ENCODE data around the gene SMLR1.

The SMLR1 gene

DNA sequence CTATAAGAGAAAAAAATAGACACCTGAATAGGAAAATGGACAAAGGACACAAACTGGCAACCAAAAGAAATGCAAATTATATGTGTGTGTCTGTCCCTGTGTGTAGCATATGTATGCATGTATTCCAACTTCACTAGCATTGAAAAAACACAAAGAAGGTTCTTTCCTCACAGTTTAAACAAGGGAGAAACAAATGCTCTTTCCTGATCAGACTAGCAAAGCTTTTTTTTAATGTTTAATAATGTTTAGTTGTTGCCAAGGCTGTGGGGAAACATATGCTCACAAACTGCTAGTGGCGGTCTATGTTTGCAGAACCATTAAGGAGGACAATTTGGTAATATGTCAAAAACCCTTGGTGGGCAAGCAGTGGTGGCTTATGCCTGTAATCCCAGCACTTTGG, 22.4 kb downstream of the SMLR1 start:
- no peak for DNase-seq

DNA sequence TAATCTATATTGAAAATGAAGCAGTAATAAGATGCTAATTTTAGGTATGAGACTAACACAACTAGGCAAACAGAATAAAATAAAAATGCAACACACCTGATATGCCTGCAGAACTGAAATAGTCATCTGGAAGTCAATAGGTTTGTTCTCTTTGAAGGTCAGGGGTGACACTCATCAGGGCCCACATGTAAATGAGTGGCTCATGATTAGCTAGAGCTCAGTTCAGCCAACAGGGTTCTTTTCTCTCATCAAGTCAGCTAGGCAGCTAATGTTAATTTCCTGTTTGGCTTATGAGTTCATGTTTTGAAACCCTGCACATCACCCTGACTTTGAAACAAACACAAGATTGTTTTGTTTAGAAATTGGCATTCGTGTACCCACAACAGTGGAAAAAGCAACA, 23.8 kb downstream of the SMLR1 start:
- no peak for DNase-seq

DNA sequence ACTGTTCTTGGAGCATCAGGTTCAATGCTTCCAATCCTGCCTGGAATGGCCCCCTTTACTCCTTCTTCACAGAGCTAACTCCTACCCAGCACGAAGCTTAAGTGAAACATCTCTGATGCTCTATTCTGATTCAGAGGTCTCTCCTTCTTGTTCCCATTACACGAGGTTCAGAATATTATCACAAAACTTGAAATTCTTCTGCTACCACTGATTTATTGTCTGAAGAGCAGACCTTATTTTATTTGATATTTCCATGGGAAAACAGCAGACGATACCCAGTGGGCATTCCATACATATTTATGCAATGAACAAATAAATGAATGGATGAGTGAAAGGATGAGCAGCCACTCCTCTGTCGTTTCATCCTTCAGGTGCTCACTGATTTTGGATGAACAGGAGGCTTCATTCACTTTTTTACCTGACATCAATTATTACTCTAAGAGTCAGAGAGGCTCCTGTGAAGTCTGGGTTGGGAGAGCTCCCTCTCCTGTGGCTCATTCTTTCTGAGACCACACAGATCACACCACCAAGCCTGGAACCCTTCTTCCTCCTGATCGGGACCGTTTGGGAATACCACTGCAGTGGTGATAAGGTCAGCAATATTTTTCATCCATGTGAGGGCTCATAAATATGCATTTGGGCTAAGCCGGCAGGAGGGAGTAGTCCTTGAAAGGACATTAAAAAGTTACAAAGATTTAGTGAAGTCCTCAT, 25.8 kb downstream of the SMLR1 start:
- DNase-seq = no peak

DNA sequence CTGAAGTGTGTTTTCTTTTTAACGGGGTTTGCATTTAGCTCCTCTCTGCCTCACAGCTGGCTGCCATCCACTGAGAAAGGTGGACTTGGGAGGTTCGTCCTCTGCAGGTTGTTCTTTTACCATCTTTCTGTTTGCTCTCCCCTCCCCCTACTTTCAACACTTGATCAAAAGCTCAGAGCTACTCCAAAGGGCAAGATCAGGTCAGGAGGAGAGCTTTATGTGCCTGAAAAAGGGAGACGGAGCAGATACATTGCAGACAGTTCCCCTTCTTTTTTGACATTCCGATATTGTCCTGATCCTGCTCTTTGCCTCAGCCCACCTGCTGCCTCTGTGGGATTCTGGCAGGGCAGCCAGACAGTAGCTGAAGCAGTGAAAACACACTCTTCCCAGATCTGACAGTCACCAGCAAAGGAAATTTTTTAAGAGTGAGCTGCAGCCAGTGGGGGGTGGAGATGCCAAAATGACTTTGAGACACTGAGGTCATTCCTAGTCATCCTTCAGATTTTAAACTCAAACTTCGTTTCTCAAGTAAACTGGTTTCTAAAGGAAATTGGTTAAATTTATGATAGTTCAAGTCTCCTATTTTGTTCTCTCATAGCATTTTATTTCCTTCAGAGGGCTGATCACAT, 26.5 kb downstream of the SMLR1 start:
- DNase-seq = no peak

DNA sequence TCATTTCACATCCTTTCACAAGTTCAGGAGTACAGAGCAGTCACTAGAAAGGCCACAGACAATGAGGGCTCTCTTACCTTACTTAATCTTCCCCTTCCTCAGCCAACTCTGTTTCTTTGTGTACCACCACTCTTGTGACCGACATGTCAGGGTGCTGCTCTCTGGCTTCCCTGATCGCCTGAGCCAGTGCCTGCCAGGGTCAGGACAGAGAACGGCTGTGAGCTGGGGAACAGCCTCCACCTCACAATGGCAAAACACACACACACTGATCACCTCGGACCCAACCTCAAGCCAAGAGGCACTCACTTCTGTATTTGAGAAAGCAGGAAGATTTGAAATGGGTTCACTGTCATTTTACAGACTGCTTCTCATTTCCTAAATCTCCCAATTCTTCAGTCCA, 30.8 kb downstream of the SMLR1 start:
- no peak for DNase-seq

DNA sequence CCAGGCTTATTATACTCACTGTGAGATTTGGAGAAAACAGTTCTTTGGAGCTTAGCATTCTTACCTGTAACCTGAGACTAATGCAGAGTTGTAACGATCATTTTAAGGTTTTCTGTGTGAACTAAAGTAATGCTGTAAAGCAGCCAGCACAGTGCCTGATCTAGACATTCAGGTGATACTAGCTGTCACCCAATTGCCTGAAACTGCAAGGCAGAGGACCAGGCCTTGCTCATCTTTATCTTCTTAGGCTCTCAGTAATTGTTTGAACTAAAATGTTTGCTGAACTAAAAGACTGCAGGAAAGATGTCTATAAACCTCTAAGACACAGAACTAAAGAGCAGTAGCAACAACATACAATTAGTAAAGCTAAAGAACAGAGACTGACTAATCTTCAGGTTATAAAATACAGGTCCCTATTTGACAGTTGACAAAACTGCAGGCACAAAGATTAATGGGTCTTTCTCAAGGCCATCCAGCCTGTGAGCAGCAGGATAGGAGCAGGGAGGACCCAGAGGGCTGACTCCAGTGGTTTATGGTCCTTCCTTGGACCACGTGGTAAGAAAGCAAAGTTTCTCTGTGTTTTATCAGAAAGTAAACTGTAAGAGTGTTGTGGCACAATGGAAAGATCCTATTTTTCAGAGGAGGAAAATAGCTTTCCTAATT, 31.4 kb downstream of the SMLR1 start:
- no peak for DNase-seq

DNA sequence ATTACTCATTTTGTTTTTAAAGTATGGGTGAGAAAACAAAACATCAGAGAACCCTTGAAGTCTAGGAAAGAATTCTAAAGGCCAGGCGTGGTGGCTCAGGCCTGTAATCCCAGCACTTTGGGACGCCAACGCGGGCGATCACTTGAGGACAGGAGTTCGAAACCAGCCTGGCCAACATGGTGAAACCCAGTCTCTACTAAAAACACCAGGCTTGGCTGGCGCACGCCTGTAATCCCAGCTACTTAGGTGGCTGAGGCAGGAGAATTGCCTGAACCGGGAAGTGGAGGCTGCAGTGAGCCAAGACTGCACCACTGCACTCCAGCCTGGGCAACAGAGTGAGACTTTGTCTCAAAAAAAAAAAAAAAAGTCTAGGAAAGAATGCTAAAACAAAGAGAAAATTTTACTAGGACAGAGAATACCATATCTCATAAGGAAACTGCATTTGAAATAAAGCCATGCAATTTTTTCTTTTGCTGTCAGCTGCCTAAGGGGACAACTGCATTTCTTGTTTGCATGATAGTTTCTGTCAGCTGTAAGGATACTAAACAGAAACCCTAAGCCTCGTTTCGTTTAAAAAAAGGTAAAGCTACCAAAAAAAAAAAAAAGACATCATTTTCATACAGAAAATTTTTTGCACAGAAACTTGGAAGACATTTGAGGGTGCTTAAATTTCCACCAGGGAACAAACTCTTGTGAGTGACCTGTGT, 32.1 kb downstream of the SMLR1 start:
- no peak for DNase-seq

DNA sequence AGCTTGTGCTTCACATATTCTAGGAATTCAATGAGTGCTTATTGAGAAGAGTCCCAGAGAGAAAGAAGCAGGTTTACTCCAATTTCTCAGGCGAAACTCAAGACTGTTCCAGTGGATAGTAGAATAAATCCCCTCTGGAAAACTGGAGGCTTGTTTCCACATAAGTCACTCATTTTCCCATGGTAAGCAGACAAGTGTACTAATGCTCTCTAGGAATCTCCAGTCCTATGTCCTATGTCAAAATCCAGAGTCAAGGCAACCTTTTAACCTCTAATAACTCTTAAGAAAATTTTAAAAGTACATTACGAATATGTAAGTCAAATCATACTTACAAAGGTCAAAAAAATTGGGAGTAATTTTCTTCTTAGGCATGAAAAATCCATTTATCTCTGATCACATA, 35.2 kb downstream of the SMLR1 start:
- no peak for DNase-seq

DNA sequence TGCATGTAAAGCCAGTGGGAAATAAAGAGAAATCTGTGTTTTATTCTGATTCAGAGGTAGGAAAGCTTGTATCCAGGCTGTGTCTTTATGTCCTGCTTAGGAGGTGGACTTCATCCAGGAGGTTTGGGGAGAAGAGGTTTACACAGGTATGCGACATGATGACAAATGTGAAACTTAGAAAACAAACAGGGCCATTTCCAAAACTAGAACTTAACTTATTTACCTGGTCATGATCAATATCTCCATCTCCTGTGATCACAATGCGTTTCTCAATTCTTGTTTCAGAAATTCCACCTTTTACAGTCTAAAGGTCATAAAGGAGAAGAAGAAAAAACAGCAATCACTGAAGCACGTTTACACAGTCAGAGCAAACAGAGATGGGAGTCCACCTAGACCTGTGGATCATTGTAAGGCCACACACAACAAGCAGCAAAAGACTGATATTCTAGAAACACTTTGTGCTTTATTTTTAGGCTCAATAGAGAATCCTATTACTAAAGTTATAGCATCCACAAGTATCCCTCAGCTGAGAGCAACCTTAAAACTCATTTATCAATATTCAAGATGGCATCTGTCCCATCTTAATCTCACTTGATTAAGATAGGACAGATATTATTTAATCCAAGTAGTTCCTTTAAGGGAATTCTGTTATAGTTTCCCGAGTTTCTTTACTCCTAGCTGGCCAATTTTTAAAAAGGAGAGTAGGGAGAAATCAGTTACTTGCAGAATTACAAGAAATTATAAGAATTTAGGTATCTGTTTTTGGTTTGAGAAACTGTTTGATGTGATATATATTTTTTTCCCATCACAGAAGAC, 36.4 kb downstream of the SMLR1 start:
- DNase-seq = no peak

DNA sequence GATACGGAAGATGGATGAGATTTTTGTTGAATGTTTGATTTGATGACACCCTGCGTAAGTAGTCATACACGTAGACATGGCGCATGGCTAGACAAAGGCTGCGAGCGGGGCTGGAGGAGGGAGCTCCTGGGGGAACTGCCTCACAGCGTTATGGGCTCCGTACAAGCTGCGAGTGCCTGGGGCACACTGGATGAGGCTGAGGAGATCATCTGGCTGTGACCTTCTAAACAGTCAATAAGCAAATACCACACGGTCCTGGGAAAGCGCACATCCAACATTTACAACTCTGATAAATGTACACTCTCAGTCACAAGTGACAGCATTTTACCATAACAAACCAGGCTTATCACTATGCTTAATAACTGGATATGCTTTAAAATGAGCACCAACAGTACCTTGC, 37.1 kb downstream of the SMLR1 start:
- DNase-seq = no peak

DNA sequence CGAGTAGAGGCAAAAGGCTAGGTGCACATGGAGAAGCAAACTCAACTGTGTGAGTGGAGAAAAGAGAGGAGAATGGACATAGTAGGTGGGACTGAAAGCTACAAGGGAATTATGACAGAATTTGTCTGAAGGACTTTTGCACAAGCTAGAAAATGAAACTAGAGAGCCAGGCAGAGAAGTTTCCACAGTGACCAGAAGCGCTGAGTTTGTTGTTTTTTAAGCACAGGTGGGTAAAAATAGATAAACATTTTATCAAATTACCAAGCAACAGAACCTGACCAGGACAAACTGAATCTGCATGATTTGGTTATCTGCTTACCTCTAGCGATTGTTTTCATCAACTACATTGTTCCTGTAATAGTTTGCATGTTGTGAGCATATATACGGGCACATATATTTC, 38.6 kb downstream of the SMLR1 start:
- DNase-seq = no peak

DNA sequence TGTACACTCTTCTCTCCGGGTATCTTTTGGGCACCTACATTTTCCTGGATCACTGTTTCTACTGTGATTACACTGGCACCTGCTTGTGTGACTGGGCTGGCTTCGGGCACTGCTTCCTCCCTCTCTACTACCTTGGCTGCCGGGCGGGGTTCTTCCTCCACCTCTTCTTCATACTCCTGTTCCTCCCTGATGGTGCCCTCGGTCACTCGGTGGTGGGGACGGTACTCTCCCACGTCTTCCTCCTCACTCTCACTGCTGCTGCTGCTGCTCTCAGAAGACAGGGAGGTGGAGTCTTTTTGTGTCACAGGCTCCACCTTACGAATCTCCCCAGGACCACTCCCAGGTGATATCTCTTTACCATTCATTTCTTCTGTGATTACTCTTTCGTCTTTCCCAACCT, 42.5 kb downstream of the SMLR1 start:
- no peak for DNase-seq

DNA sequence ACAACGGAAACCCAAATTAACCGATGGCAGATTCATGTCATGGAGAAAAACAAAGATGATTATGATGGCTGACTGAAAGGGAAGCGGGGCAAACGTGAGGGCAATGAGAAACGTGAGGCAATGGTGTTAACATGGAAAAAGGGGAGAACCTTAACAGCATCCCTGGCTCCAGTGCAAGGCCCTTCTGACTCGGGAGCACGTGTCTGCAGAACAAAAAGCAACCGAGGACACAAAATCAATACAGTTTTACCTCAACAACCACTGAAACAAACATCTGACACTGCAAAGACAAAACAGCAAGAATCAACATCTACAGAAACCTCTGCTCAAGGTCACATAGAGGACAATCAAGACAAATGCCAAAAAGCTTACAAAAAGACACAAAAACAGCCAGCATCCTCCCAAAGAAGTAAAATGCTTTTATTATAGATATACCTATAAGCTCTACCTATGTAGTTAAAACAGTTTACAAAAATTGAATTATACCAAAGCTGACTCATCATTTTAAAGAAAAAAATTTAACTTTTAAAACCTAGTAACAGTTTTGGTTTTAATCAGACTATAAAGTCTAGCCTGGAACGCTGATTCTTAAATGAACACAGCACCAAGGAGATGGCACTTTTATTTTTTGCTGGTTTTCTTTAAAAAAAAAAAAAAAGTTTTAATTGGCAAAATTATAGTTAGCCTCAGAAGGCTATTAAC, 43.1 kb downstream of the SMLR1 start:
- no peak for DNase-seq

DNA sequence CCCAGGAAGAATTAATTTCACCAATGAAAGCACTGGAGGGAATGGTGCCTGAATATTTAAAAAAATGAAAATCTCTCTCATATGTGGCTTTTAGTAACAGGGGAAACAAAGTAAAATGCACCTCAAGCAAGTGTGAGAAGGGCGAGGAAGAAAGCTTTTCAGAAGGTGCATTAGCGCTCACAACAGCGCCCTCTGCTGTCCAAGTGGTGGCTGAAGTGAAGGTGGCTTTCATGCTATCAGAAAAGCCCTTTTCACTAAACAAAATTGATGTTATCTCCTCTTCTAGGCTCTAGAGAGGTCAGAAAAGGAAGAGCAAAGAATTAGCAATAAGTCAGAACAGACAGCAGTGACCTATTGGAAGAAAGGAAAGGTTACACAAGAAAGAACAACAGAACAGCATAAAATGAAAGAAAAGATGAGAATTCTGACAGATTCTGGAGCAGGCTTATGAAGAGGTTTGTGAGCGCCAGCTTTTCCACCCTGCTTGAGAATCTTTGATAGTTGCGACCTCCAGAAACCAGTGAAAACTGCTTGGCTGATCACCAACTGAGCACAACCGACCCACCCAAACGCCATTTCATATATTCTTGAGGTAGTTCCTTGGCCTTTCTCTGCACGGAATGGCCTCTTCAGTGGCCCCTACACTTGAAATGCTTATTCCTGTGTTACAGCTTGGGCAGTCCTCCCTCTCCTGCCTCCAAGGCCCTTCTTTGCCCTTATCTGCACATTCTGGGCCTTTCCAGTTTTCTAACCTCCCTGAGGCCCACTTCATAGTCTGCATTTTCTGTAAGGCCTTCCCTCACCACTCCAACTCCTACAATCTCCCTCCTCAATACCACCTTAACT, 45.3 kb downstream of the SMLR1 start:
- peak in 42 of 58 donors; percentile 4 to 86 (median 32) for DNase-seq

DNA sequence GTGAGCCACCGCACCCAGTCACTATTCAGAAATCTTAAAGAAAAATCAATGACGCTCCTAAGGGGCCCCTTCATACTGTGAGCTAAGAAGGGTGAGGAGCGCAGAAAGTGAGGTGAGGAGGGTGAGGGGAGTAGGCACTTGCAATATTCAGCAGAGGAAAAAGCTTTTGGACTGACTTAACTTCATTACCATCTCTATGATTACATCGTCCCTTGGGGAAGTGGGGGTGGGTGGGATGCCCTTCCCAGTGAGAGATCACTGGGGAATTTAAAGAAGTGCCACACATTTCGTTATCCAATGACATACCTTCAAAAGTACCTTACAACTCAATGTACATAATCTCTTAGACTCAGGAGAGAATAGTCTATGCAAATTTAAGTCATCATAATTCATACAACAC, 46.5 kb downstream of the SMLR1 start:
- DNase-seq = no peak

DNA sequence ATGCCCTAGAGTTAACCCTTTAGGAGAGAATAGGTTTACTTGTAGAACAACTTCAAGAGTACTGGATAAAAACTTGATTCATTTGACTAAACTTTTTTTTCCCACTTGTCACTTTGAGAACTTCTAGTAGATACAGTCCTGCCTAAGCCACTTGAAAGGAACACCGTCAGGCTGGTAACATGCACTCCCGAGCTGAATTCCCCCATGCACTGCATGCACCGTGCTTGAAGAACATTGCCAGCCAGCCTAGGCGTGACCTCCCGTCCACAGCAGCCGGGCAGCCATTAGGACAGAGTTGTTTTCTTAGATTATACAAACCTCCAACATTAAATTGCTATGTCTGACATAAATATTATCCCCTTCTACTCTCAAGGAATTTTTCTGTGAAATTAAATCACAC, 52.6 kb downstream of the SMLR1 start:
- no peak for DNase-seq

DNA sequence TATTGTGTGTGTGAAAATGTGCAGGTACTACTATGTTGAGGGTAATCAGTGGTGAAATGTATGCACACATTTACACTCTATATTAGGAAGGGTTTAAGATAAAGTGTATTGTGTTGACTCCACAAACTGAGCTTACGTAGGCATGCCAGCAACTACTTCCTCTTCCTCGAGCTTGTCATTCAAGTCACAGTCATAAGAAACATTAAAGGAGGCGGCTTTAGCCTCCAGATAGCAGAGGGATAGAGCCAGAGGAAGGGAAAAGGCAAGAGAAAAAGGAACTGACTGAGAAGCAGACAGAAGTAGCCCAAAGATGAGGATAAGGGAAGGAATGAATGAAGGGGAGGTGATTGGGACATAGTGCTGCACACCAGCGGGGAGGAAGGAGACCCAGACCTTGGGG, 55.2 kb downstream of the SMLR1 start:
- DNase-seq = no peak

DNA sequence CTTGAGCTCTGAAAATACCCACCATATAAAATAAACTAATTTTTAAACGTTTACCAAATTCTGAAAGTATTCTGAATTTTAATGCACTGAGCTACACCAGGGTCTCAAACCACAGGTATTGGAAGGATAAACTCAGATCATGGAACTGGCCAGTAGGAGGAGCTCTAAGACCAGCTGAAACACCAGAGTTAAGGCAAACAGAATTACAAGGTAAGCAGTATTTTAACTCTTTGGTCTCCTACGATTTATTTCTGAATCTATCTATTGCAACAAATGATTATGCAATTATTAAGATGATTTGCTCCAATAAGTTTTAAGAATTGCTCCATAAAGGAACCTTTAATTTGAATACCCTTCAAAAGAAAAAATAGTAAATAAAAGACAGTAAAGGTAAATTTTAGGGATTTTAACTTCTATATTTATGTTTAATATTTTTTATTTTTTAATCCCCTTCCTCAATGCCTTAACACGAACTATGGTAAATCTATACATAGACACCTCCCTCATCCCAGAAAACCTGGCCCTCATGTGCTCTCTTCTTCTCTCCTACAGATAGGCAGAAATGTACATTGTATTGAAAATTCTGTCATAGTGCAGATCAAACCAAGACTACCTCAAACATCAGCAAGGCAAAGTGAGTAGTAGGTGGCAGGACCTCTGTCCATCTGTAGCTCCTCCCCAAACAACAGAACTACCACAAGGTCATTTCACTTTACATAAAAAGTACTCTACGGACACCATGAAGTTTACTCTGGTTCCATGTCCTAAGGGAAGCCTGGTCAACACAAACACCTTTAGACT, 58.4 kb downstream of the SMLR1 start:
- peak in 34 of 58 donors; percentile 4 to 79 (median 52) for DNase-seq
